A549 (cell line): ENCODE measurements around the gene CYP4B1.

ENCODE experiments used
- NFE2L2 ChIP-seq: fragments of 150-350 bp; conservative IDR thresholded peaks from 2 replicates; pipeline ENCODE4 v1.6.1; 2014; ENCODE audit warnings: low read length
- NPAS2 ChIP-seq: fragments of 250-450 bp; sonication (Bioruptor Pico); IDR thresholded peaks from 2 replicates; pipeline ENCODE4 v1.8.0; 2022; ENCODE audit warnings: mild to moderate bottlenecking, moderate library complexity, borderline replicate concordance
- PHF8 ChIP-seq: fragments of 200-600 bp; sonication (generic); IDR thresholded peaks from 2 replicates; pipeline ENCODE4 v1.6.1; 2016; ENCODE audit warnings: low read depth, mild to moderate bottlenecking, antibody characterized with exemption, moderate library complexity, borderline replicate concordance
- ZSCAN20 ChIP-seq: fragments of 250-450 bp; sonication (Bioruptor Pico); IDR thresholded peaks from 2 replicates; pipeline ENCODE4 v1.8.0; 2022; ENCODE audit warnings: mild to moderate bottlenecking, moderate library complexity
- TF ChIP-seq, protein P1 (sequence below): fragments of >200 bp; sonication (Bioruptor Twin); formaldehyde crosslinking; IDR thresholded peaks from 3 replicates; pipeline ENCODE4 v1.5.1; 2016

DNA sequence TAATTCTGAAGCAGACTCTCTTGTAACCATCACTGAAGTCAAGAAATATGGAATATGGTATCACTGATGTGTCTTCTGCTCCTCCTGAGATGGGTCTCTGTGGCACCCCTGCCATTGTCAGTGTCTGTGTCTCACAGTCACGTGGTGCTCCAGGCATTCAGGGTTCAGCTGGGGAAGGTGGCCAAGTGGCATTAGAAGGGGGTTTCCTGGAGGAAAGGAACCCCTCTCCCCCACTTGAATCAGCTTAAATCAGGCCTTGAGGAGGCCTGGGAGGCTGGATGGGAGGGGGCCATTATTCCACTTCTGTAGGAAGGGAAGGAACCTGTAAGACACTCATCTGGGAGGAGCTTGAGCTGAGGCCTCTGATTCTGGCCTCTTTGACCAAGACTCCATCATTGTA, 20.5 kb downstream of the CYP4B1 start:
- TF ChIP-seq NPAS2 (CRISPR knock-in tag) (no peak), NFE2L2 (no peak), PHF8 (no peak), ZSCAN20 (no peak)
- TF ChIP-seq, protein P1, sequence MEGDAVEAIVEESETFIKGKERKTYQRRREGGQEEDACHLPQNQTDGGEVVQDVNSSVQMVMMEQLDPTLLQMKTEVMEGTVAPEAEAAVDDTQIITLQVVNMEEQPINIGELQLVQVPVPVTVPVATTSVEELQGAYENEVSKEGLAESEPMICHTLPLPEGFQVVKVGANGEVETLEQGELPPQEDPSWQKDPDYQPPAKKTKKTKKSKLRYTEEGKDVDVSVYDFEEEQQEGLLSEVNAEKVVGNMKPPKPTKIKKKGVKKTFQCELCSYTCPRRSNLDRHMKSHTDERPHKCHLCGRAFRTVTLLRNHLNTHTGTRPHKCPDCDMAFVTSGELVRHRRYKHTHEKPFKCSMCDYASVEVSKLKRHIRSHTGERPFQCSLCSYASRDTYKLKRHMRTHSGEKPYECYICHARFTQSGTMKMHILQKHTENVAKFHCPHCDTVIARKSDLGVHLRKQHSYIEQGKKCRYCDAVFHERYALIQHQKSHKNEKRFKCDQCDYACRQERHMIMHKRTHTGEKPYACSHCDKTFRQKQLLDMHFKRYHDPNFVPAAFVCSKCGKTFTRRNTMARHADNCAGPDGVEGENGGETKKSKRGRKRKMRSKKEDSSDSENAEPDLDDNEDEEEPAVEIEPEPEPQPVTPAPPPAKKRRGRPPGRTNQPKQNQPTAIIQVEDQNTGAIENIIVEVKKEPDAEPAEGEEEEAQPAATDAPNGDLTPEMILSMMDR: no peak
